Neural progenitor cell (in vitro differentiated cells): ENCODE measurements around the gene HIGD1C.

Experiments used
- EZH2 ChIP-seq: fragments of 200-600 bp; sonication (generic); IDR thresholded peaks from 2 replicates; pipeline ENCODE4 v1.6.1; 2017; ENCODE audit warnings: antibody characterized with exemption, mild to moderate bottlenecking, moderate library complexity
- TF ChIP-seq, protein P1 (sequence below): fragments of 200-600 bp; sonication (generic); IDR thresholded peaks from 2 replicates; pipeline ENCODE4 v1.5.1; 2017; ENCODE audit warnings: antibody characterized with exemption, mild to moderate bottlenecking

GRCh38 chr12:51008329-51009055 is 56.1 kb downstream of the HIGD1C start:
- no peak for TF ChIP-seq EZH2
- TF ChIP-seq, protein P1, sequence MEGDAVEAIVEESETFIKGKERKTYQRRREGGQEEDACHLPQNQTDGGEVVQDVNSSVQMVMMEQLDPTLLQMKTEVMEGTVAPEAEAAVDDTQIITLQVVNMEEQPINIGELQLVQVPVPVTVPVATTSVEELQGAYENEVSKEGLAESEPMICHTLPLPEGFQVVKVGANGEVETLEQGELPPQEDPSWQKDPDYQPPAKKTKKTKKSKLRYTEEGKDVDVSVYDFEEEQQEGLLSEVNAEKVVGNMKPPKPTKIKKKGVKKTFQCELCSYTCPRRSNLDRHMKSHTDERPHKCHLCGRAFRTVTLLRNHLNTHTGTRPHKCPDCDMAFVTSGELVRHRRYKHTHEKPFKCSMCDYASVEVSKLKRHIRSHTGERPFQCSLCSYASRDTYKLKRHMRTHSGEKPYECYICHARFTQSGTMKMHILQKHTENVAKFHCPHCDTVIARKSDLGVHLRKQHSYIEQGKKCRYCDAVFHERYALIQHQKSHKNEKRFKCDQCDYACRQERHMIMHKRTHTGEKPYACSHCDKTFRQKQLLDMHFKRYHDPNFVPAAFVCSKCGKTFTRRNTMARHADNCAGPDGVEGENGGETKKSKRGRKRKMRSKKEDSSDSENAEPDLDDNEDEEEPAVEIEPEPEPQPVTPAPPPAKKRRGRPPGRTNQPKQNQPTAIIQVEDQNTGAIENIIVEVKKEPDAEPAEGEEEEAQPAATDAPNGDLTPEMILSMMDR: no peak
